ENCODE data around the gene GUCA2A.

GUCA2A gene

DNA sequence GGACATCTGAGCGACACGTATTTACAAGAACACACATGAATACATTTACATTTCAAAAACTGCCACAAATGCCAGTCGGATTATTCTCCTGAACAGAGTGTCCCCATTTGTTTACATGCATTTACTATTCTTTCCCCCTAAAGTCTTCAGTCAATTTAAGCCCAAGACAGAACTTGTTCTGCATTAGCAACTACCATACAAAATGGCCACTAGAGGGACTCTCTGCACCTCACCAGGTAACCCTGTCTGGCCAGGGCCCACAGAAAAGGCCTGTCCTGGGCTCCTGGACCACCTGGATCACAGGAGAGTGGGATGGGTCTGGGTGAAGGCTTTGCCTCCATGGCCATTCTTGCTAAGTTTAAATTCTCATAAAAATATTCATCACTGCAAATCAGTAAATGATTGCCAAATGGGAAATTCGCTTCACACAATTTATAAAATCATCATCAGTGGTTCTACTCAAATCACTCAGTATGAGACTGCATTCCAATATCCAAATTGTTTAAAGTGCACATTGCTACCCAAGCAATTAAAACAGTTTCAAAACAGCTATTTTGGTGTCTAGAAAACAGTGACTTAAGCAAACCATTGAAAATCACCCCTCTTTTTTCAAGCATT lies 12.5 kb upstream of the GUCA2A start:
- peak in 2 of 6 experiments; percentile 37 to 38 for DNase-seq

DNA sequence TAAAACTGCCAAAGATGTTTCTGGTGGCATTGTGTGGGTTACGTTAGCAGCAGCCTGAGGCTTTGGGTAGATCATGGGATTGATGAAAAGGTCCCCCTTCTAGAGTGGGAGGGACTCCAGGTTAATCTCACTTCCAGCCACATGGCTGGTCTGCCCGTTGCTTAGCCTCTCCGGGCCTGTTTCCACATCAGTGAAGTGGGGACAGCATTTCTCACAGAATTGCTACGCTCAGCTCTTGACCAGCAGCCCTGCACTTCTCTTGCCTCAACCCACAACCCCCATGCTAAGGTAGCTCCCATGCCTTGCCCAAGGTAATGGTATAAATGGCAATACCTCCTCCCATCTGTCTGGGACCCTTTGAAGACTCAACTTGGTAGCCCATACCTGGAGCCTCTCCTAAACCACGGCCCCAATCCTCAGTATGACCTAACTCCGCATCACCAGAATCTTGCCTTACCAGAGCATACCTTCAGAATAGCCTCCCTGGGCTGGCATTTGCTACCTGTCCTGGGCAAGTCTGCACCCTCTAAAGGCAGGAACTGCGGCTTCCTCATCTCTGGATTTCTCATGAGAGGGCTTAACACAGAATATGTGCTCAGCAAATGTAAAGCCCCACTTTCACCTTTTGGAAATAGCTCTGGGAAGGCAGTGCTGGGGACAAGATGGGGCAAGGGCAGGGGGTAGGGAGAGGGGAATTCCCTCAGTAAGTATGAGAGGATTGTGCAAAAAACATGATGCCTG lies 10.9 kb upstream of the GUCA2A start:
- DNase-seq: no peak

GRCh38 chr1:42173961-42174735 lies 9.6 kb upstream of the GUCA2A start:
- no peak for DNase-seq

DNA sequence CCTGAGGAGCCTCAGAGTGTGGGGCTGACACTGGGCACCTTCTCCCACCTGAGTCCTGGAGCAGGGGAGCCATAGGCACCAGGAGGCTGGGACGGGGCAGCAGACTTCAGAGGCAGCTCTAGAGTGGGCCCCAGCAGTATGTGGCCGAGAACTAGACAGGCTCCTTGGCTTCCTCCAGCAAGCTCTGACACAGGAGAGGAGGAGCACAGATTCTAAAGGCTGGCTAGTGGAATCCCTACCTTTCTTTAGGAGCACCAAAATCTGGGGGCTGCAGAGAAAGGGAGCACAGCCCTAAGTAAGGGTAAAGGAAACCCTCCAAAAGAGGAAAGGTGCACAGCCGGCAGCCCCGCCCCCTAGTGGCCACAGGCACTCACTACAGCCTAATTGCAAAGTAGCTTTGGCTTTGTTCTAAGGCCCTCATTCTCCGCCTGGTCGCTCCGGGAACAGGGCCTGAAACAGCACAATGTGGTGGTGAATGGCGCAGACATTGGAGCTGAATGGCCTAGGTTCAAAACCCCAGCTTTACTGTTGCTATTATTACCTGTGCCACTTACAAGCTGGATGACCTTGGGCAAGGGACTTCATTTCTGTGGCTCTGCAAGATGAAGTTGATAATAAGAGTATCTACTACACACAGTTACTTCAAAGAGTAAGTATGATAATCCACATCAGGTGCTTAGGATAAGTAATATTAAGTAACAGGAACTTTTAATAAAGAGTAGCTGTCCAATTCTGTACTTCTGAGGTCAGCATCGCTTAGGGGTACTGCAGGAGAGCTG lies 8.8 kb upstream of the GUCA2A start:
- peak; percentile 25 to 74 (median 49) for DNase-seq

- no peak for DNase-seq
Measured at GRCh38 chr1:42172381-42173133, 8.0 kb upstream of the GUCA2A start.

- DNase-seq: no peak
Measured at GRCh38 chr1:42171679-42172266, 7.2 kb upstream of the GUCA2A start.

- no peak for DNase-seq
Measured at GRCh38 chr1:42170779-42171621, 6.5 kb upstream of the GUCA2A start.

GRCh38 chr1:42168763-42169162 lies 4.2 kb upstream of the GUCA2A start:
- DNase-seq: no peak

DNA sequence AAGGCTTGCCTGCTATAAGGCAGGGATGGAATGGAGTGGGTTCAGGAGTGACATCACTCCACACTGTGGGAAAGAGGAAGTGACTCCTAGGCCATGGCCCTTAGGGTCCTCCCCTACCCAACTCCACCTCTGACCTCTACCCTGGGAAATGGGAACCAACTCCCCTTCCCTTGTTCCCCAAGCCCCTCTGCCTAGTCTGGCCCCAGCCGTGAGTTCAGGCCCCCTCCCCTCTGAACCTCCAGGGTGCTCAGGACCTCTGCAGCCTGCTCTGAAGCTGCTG lies 3.8 kb upstream of the GUCA2A start:
- no peak for DNase-seq

GRCh38 chr1:42167611-42168390 lies 3.3 kb upstream of the GUCA2A start:
- DNase-seq: no peak

- no peak for DNase-seq
Measured at GRCh38 chr1:42165511-42166210, 1.1 kb upstream of the GUCA2A start.

GRCh38 chr1:42163536-42164503 lies 725 bp downstream of the GUCA2A start:
- no peak for DNase-seq

- no peak for DNase-seq
Measured at GRCh38 chr1:42163114-42163513, 1.4 kb downstream of the GUCA2A start.

- DNase-seq: no peak
Measured at GRCh38 chr1:42162181-42162580, 2.4 kb downstream of the GUCA2A start.

DNA sequence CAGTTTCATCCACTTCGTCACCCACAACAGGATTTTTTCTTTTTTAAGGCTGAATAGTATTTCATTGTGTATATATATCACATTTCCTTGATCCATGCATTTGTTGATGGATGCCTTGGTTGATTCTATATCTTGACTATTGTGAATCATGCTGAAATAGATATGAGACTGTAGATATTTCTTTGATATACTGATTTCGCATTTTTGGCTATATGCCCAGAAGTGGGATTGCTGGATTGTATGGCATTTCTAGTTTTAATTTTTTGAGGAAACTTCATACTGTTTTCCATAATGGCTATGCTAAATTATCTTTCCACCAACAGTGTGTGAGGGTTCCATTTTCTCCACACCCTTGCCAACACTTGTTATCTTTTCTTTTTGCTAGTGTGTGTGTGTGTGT lies 6.4 kb downstream of the GUCA2A start:
- DNase-seq: no peak

GRCh38 chr1:42157667-42158066 lies 6.9 kb downstream of the GUCA2A start:
- DNase-seq: no peak

- no peak for DNase-seq
Measured at GRCh38 chr1:42155362-42155761, 9.2 kb downstream of the GUCA2A start.

DNA sequence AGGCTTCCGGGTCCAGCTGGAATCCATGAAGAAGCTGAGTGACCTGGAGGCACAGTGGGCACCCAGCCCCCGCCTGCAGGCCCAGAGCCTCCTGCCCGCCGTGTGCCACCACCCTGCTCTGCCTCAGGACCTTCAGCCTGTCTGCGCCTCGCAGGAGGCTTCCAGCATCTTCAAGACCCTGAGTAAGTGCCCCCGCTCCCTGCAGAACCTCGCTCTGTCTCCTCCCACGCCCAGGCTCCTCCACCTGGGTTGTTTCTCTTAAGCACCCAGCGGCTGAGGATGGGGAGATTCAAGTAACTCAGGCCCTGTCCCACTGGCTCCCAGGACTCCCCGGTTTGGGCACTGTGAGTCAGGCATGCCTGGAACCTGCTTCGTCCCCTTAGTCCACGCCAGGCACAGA lies 9.9 kb downstream of the GUCA2A start:
- no peak for DNase-seq

DNA sequence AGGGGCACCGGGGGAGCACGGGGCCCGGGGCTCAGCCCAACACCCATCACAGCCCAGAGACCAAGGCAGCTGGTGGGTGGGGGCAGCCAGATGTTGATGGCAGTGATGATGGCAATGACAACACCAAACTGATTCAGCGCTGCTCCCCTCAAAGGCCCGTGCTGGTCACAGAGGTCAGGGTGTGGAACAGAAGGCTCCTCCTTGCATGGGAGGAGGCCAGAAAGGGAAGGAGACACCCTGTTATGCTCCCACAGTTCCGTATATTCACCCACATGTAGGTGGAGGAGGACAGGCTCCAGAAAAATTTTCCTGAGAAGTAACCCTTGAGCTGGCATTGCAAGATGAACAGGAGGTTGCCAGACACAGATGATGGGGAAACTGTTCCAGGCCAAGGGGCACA lies 10.9 kb downstream of the GUCA2A start:
- no peak for DNase-seq

Measured in stimulated activated naive CD4-positive, alpha-beta T cell (primary cell).